HUES48 (cell line): ENCODE data around the gene MTRFR.

Source experiments
- H3K27ac ChIP-seq: one replicate; pipeline ENCODE4 v1.7.0; 2013; ENCODE audit warnings: low read depth, low read length, inconsistent platforms
- H3K27me3 ChIP-seq: 2 replicates; pipeline ENCODE4 v1.6.1; 2013; ENCODE audit warnings: mild to moderate bottlenecking, low read length; ENCODE audit not compliant: control insufficient read depth, insufficient read depth
- H3K36me3 ChIP-seq: 2 replicates; pipeline ENCODE4 v1.6.1; 2013; ENCODE audit warnings: low read length; ENCODE audit not compliant: control insufficient read depth, insufficient read depth
- H3K4me1 ChIP-seq: 2 replicates; pipeline ENCODE4 v1.6.1; 2013; ENCODE audit warnings: mild to moderate bottlenecking, low read length; ENCODE audit not compliant: control insufficient read depth, insufficient read depth
- H3K4me3 ChIP-seq: 2 replicates; pipeline ENCODE4 v1.5.1; 2013; ENCODE audit warnings: mild to moderate bottlenecking, low read depth, low read length
- H3K9ac ChIP-seq: 2 replicates; pipeline ENCODE4 v1.6.1; 2013; ENCODE audit warnings: mild to moderate bottlenecking, low read depth, low read length, moderate library complexity
- H3K9me3 ChIP-seq: 2 replicates; pipeline ENCODE4 v1.6.1; 2013; ENCODE audit warnings: low read length; ENCODE audit not compliant: control insufficient read depth, insufficient read depth

MTRFR gene

GRCh38 chr12:123306200-123306599 lies 73.0 kb downstream of the MTRFR start:
- no peak overlapping the region for H3K9ac ChIP-seq
- no peaks in the 10 kb centered on the region for H3K27me3 ChIP-seq
- H3K9me3 ChIP-seq = no peaks in the 10 kb centered on the region
- H3K4me3 ChIP-seq = no peak overlapping the region
- H3K4me1 ChIP-seq = no peaks in the 10 kb centered on the region
- no peak overlapping the region for H3K27ac ChIP-seq
- peaks cover 96% of the 10 kb centered on the region for H3K36me3 ChIP-seq
